ENCODE results near the gene DNAJB9.

The DNAJB9 gene

DNA sequence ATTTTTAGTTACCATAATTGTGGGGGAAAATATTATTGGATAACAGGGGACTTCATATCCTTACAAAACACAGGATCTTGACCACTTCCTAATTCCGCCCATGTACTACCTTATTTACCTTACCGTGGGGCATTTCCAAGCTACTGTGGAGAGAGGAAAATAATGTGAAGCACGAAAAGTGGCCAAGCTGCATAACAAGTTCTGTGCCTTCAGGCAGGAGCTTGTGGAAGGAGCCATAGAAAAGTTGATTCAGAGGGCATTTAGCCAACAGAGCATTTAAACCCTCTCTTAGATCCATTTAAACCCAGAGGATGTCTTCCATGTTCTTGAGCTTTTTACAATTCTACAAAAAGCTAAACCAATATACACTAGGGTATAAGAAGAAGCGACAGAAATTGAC lies 41.6 kb downstream of the DNAJB9 start:
- DNase-seq, result no peak

DNA sequence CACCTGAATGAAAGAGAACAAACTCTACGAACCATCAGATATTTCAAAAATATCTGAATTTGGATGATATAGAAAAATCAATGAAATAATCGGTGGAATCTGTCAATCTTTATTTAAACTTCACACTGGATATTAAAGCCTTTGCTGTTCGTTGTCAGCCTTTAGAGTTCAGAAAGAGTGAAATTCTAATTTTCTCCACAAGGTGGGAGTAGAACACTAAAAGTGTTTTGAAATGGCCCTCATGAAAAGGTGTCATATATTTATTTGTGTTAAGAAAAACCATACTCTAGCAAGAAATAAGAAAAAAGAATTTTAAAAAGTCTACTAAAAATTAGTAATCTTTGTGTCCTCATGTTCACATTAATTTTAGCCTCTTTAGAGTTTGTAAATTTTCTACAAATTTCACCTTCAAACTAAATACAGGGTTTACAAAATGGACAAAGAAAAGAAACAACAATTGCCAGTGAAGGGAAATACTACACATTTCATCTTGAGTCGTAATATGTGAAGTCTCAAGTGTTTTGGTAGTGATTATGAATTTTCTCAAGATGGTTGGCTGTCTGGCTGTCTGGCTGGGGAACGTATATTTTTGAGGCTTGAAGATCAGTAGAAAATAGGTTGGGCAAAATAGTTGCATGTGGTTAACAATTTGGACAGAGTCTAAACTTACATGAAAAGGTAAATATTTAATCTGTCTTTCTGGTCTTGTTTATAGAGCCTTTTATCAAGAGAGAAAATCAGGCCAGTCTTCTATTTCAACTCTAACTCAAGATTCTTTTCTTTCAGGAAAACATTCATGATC lies 43.7 kb downstream of the DNAJB9 start:
- peak; percentile 71 for DNase-seq

DNA sequence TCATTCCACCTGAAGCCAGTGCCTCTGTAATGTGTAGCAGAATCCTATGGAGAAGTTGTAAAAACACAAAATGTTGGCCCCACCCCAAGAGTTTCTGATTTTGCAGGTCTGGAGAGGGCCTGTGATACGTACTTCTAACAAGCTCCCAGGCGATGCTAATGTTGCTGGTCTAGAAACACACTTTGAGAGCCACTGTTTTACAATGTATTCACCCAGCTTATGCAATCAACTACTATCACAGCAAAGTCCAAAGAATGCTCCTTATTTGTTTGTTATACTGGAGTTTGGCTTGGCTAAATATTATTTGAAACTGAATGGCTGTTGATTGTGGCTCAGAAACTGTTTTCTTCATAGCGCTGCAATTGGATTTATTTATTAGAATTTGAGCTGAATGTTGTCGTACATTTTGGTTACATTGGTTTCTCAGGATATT lies 44.3 kb downstream of the DNAJB9 start:
- no peak for DNase-seq

DNA sequence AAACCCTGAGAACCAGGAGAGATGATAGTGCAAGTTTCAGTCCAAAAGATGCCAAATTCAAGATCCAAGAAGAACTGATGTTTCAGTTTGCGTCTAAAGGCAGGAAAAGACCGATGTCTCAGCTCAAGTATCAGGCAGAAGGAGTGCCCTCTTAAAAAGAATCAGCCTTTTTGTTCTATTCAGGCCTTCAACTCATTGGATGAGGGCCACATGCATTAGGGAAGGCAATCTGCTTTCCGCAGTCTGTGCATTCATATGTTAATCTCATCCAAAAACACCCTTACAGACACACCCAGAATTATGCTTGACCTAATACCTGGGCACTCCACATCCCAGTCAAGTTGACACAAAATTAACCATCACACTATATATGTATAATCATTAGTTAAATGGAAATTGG lies 45.2 kb downstream of the DNAJB9 start:
- no peak for DNase-seq

DNA sequence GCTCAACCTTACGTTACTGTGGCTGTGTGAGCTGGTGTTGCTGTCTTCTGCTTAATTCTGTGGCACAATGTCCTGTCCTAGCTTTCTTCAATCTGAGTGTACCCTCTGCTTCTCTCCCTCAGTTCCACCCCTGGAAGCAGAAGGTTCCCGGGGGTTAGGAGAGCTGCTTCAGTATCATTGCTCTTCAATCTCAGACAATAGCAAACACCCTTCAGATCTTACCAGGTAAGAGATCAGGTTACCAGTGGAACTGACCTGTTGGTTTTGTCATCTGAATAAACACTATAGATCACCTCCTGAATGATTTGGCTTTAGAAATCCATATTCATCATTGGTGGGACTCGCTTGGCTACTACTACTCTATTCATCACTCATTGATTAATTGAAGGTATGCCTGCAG lies 48.4 kb downstream of the DNAJB9 start:
- no peak for DNase-seq

DNA sequence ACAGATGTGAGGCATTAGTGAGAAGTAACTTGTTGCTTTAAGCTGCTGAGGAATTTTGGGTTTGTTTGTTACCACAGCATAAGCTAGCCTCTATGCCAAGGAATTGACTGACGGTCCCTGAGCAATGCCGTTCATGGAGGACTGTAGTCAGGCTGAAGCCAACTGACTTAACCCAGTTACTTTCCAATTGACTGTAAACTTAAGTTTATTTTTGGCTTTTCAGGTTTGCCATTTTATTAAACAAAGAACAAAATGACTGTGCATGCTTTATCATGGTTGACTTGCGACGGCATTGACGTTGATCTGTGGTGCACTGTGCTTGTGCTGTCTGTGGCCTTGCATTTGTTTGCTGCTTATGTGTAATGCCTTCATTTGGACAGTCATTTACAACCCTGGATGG lies 53.5 kb downstream of the DNAJB9 start:
- DNase-seq, result no peak
